Pancreas (tissue), 10 donors: ENCODE data around the gene MYO15A. TPM values are rescaled to one million over a fixed set of nuclear protein-coding genes. Genes with fewer than 3 reads are reported as not detected.
A peak's percentile ranks its signal among the peaks of the same experiment; 100 is the strongest.

Experiments
- ATAC-seq, 4 donors: fragments of 200-7000 bp; cut with Tn5 transposase; one replicate each; pipeline versions ENCODE4 v1.8.0 to v1.9.1; 2020; ENCODE audit warnings: mild to moderate bottlenecking in 4 of 4, moderate library complexity in 4 of 4
- DNase-seq, 6 donors: peaks; one replicate each; pipeline ENCODE4 v3.0.0-alpha.2; 2020
- FAIRE-seq: peaks from 2 replicates; lab custom pipeline; 2012; peaks lifted over from hg19 to GRCh38; lab: Jason Lieb, UNC
- H3K27ac ChIP-seq, 4 donors: fragments of 200-600 bp; sonication (generic); 1 replicate in 3 of 4; 2 replicates in 1 of 4; pipeline versions ENCODE4 v1.5.0 to v1.8.0; 2020
- H3K27me3 ChIP-seq, 4 donors: fragments of 200-600 bp; one replicate each; pipeline ENCODE4 v1.8.0; 2021
- H3K36me3 ChIP-seq, 3 donors: fragments of 200-600 bp; sonication (generic) in 1 of 3; one replicate each; pipeline versions ENCODE4 v1.5.0 to v1.8.0; 2020 to 2021
- H3K4me1 ChIP-seq, 3 donors: fragments of 200-600 bp; one replicate each; pipeline ENCODE4 v1.8.0; 2021
- H3K4me3 ChIP-seq, 4 donors: fragments of 200-600 bp; sonication (generic) in 2 of 4; one replicate each; pipeline versions ENCODE4 v1.5.0 to v1.8.0; 2020 to 2021
- H3K9me3 ChIP-seq, 4 donors: fragments of 200-600 bp; one replicate each; pipeline ENCODE4 v1.8.0; 2021
- WGBS, 2 donors: extraction: QIAGEN DNeasy Blood & Tissue Kit; methylation state at CpG; one replicate each; pipeline ENCODE4 v1.1.7; 2013; 5-methylcytosine and 5-hydroxymethylcytosine counted together
- intact Hi-C, 3 donors: fragments of 100-400 bp; cut with DNase I; formaldehyde crosslinking; loops; one replicate each; pipeline versions ENCODE4 v1.11.1 to v1.14.2; 2022
- polyA plus RNA-seq, 2 donors: library from polyadenylated mRNA; stranded (reverse); fragments of 200-250 nt; gene quantifications; one replicate each; pipeline ENCODE4 v1.2.3, GENCODE V29; 2013
- total RNA-seq, 6 donors: library from RNA; stranded (reverse); fragmentation: NEBNext Ultra II Directional in 4 of 6; extraction: Animal tissue kit (Norgen Biotek cat#: 25700) in 4 of 6; gene quantifications; one replicate each; pipeline versions ENCODE4 v1.2.1 to v1.2.4, GENCODE V29; 2021 to 2023
- TF ChIP-seq, protein P1 (sequence below), 4 donors: fragments of 200-600 bp; sonication (generic) in 3 of 4; IDR thresholded peaks; one replicate each; pipeline versions ENCODE4 v1.5.0 to v1.8.0; 2021; ENCODE audit warnings: antibody characterized with exemption in 4 of 4
- donor health status: healthy with polysubstance abuse.
- donor health status: DM: no; HTN: no; CAD: no; lungs with moderate emphysema.
- donor health status: DM: no; HTN: no; CAD: no.
- donor health status: control.
- donor health status: control.
- donor health status: Bipolar disorder and iron deficiency.
- donor health status: DM: yes; HTN: yes; CAD: no.
- donor health status: DM: no; HTN: no; CAD: no.
- donor health status: DM: no; HTN: no; CAD: no.
- donor health status: DM: yes; HTN: yes; CAD: no.

MYO15A gene
- total and polyA plus RNA-seq, 8 donors = 0.13 to 4.9 (median 0.87) TPM

- ATAC-seq = no peak
- TF ChIP-seq, protein P1, sequence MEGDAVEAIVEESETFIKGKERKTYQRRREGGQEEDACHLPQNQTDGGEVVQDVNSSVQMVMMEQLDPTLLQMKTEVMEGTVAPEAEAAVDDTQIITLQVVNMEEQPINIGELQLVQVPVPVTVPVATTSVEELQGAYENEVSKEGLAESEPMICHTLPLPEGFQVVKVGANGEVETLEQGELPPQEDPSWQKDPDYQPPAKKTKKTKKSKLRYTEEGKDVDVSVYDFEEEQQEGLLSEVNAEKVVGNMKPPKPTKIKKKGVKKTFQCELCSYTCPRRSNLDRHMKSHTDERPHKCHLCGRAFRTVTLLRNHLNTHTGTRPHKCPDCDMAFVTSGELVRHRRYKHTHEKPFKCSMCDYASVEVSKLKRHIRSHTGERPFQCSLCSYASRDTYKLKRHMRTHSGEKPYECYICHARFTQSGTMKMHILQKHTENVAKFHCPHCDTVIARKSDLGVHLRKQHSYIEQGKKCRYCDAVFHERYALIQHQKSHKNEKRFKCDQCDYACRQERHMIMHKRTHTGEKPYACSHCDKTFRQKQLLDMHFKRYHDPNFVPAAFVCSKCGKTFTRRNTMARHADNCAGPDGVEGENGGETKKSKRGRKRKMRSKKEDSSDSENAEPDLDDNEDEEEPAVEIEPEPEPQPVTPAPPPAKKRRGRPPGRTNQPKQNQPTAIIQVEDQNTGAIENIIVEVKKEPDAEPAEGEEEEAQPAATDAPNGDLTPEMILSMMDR (IDR thresholded peaks at IDR 0.05) = no peak
- 92 to 100% methylated on average over 4 of the region's 4 CpGs for WGBS, 2 donors
- H3K27ac ChIP-seq = no peak overlapping the region
- H3K27me3 ChIP-seq = no peaks in the 10 kb centered on the region
- peaks cover 21 to 26% (median 25%) of the 10 kb centered on the region in 3 donors for H3K4me1 ChIP-seq
- no peaks in the 10 kb centered on the region for H3K9me3 ChIP-seq
- FAIRE-seq = no peak
- H3K4me3 ChIP-seq = no peak overlapping the region
- H3K36me3 ChIP-seq = peaks cover 5 to 21% (median 10%) of the 10 kb centered on the region in 3 donors
- intact Hi-C loops = no loop called here
- DNase-seq = no peak
Measured at GRCh38 chr17:18194394-18194793, 85.8 kb downstream of the MYO15A start.

- Histone ChIP-seq H3K27me3 (no peaks in the 10 kb centered on the region), H3K4me1 (peaks cover 18 to 22% (median 21%) of the 10 kb centered on the region in 3 donors), H3K9me3 (no peaks in the 10 kb centered on the region), H3K4me3 (no peak overlapping the region), H3K36me3 (peaks cover 5 to 21% (median 10%) of the 10 kb centered on the region in 3 donors), H3K27ac (no peak overlapping the region)
- TF ChIP-seq, protein P1 (IDR thresholded peaks at IDR 0.05) = no peak
- ATAC-seq = no peak
- WGBS, 2 donors = 81 to 85% methylated on average over 4 of the region's 4 CpGs
- no peak for FAIRE-seq
- intact Hi-C loops = no loop called here
- DNase-seq = no peak
Measured at GRCh38 chr17:18194804-18195203, 86.2 kb downstream of the MYO15A start.

- 82 to 86% methylated on average over 5 of the region's 5 CpGs for WGBS, 2 donors
- intact Hi-C loops = no loop called here
- FAIRE-seq = no peak
Measured at GRCh38 chr17:18195246-18195645, 86.7 kb downstream of the MYO15A start.

GRCh38 chr17:18197535-18198194 lies 89.1 kb downstream of the MYO15A start:
- ATAC-seq = peak; percentile 20 to 63 (median 44)
- 58 to 65% methylated on average over 3 of the region's 3 CpGs for WGBS, 2 donors

More at GRCh38 chr17:18195246-18195645, 86.7 kb downstream of the MYO15A start:
- H3K27ac ChIP-seq = no peak overlapping the region
- peaks cover 5 to 21% (median 10%) of the 10 kb centered on the region in 3 donors for H3K36me3 ChIP-seq
- peaks cover 14 to 18% (median 17%) of the 10 kb centered on the region in 3 donors for H3K4me1 ChIP-seq
- TF ChIP-seq, protein P1 (IDR thresholded peaks at IDR 0.05) = no peak
- H3K27me3 ChIP-seq = no peaks in the 10 kb centered on the region
- H3K4me3 ChIP-seq = no peak overlapping the region
- ATAC-seq (no peak), DNase-seq (no peak)
- no peaks in the 10 kb centered on the region for H3K9me3 ChIP-seq

More at GRCh38 chr17:18197535-18198194, 89.1 kb downstream of the MYO15A start:
- FAIRE-seq (no peak), DNase-seq (no peak)
- TF ChIP-seq, protein P1 (IDR thresholded peaks at IDR 0.05) = no peak
- Histone ChIP-seq H3K9me3 (no peaks in the 10 kb centered on the region), H3K27me3 (no peaks in the 10 kb centered on the region), H3K4me3 (no peak overlapping the region), H3K36me3 (peaks cover 5 to 21% (median 10%) of the 10 kb centered on the region in 3 donors), H3K27ac (no peak overlapping the region), H3K4me1 (no peaks in the 10 kb centered on the region)
- intact Hi-C loops = no loop called here
